GDM1 (cell line): ENCODE data around the gene ADGRD2.

Source experiments
- DNase-seq: peaks from one replicate; lab custom pipeline; 2025; lab: John Stamatoyannopoulos, UW

The ADGRD2 gene

GRCh38 chr9:124456341-124457078 lies 6.3 kb downstream of the ADGRD2 start:
- no peak for DNase-seq

GRCh38 chr9:124457079-124457886 lies 7.0 kb downstream of the ADGRD2 start:
- DNase-seq = no peak

GRCh38 chr9:124457887-124458431 lies 7.7 kb downstream of the ADGRD2 start:
- no peak for DNase-seq

GRCh38 chr9:124458441-124458840 lies 8.2 kb downstream of the ADGRD2 start:
- no peak for DNase-seq

GRCh38 chr9:124462739-124463138 lies 12.5 kb downstream of the ADGRD2 start:
- no peak for DNase-seq

GRCh38 chr9:124465736-124466135 lies 15.5 kb downstream of the ADGRD2 start:
- no peak for DNase-seq

- no peak for DNase-seq
These were observed 17.3 kb downstream of the ADGRD2 start for GRCh38 chr9:124467410-124468060.

GRCh38 chr9:124468061-124468740 lies 17.9 kb downstream of the ADGRD2 start:
- no peak for DNase-seq

- no peak for DNase-seq
These were observed 19.0 kb downstream of the ADGRD2 start for GRCh38 chr9:124469011-124469832.

GRCh38 chr9:124470306-124470705 lies 20.1 kb downstream of the ADGRD2 start:
- DNase-seq = no peak

- no peak for DNase-seq
These were observed 20.5 kb downstream of the ADGRD2 start for GRCh38 chr9:124470726-124471125.

GRCh38 chr9:124471761-124472160 lies 21.5 kb downstream of the ADGRD2 start:
- no peak for DNase-seq

- DNase-seq = no peak
These were observed 22.5 kb downstream of the ADGRD2 start for GRCh38 chr9:124472770-124473169.

- no peak for DNase-seq
These were observed 23.1 kb downstream of the ADGRD2 start for GRCh38 chr9:124473310-124473709.

- DNase-seq = no peak
These were observed 23.9 kb downstream of the ADGRD2 start for GRCh38 chr9:124474151-124474550.

- DNase-seq = no peak
These were observed 25.1 kb downstream of the ADGRD2 start for GRCh38 chr9:124475158-124475867.

GRCh38 chr9:124475868-124476690 lies 25.8 kb downstream of the ADGRD2 start:
- no peak for DNase-seq

GRCh38 chr9:124477211-124477647 lies 27.0 kb downstream of the ADGRD2 start:
- DNase-seq = no peak

GRCh38 chr9:124477648-124478285 lies 27.5 kb downstream of the ADGRD2 start:
- DNase-seq = no peak
